HG02610 (cell line): Measurements from ENCODE around the gene STK33.
"Not testable (repeated sequence)": the region's sequence is repeated elsewhere in the genome, so short reads cannot be mapped to it uniquely, and the experiment has no call there.

ENCODE experiments used
- ATAC-seq: cut with Tn5 transposase; IDR thresholded peaks from one replicate; pipeline ENCODE4 v1.9.1; 2021; ENCODE audit warnings: mild to moderate bottlenecking, moderate library complexity; ENCODE audit not compliant: unreplicated experiment

Gene STK33

GRCh38 chr11:8545698-8546366 lies 48.2 kb downstream of the STK33 start:
- ATAC-seq: no peak

- no peak for ATAC-seq
Observed at GRCh38 chr11:8544807-8545206, 49.2 kb downstream of the STK33 start.

- no peak for ATAC-seq
Observed at GRCh38 chr11:8543278-8543677, 50.8 kb downstream of the STK33 start.

- no peak for ATAC-seq
Observed at GRCh38 chr11:8541448-8541847, 52.6 kb downstream of the STK33 start.

GRCh38 chr11:8533332-8533731 lies 60.7 kb downstream of the STK33 start:
- peak; percentile 78 for ATAC-seq

GRCh38 chr11:8532475-8532874 lies 61.6 kb downstream of the STK33 start:
- peak; percentile 60 for ATAC-seq

- no peak for ATAC-seq
Observed at GRCh38 chr11:8531982-8532381, 62.0 kb downstream of the STK33 start.

- ATAC-seq: no peak
Observed at GRCh38 chr11:8531312-8531711, 62.7 kb downstream of the STK33 start.

- no peak for ATAC-seq
Observed at GRCh38 chr11:8527939-8528338, 66.1 kb downstream of the STK33 start.

GRCh38 chr11:8523396-8523795 lies 70.6 kb downstream of the STK33 start:
- ATAC-seq: no peak

- ATAC-seq: no peak
Observed at GRCh38 chr11:8512547-8512946, 81.5 kb downstream of the STK33 start.

GRCh38 chr11:8503910-8504364 lies 90.1 kb downstream of the STK33 start:
- ATAC-seq: no peak

GRCh38 chr11:8501836-8502235 lies 92.2 kb downstream of the STK33 start:
- ATAC-seq: no peak

GRCh38 chr11:8488395-8488794 lies 105.6 kb downstream of the STK33 start:
- no peak for ATAC-seq

GRCh38 chr11:8487261-8487660 lies 106.8 kb downstream of the STK33 start:
- no peak for ATAC-seq

GRCh38 chr11:8484251-8484650 lies 109.8 kb downstream of the STK33 start:
- no peak for ATAC-seq

- ATAC-seq: no peak
Observed at GRCh38 chr11:8480858-8481257, 113.2 kb downstream of the STK33 start.

- ATAC-seq: peak; percentile 93
Observed at GRCh38 chr11:8477680-8478079, 116.3 kb downstream of the STK33 start.

- no peak for ATAC-seq
Observed at GRCh38 chr11:8477151-8477550, 116.9 kb downstream of the STK33 start.

GRCh38 chr11:8467806-8468205 lies 126.2 kb downstream of the STK33 start:
- ATAC-seq: not testable (repeated sequence)

- not testable (repeated sequence) for ATAC-seq
Observed at GRCh38 chr11:8467356-8467755, 126.7 kb downstream of the STK33 start.

- ATAC-seq: not testable (repeated sequence)
Observed at GRCh38 chr11:8466884-8467283, 127.1 kb downstream of the STK33 start.
